AML-193 (cell line): Measurements from ENCODE around the gene PAQR6.

Experiments
- DNase-seq, 2 experiments: peaks; one replicate each; lab custom pipeline; 2025; lab: John Stamatoyannopoulos, UW

Gene PAQR6

GRCh38 chr1:156247460-156248322 is at the start of gene PAQR6:
PAQR6 (minus strand) TSS chr1:156248056; CDS start chr1:156246731, 1,325 bp downstream.
- DNase-seq, result no peak

GRCh38 chr1:156295391-156295947 is 47.6 kb upstream of the PAQR6 start, which contains the start of gene GLMP:
GLMP (minus strand) TSS chr1:156295679; CDS start chr1:156295645, 34 bp downstream.
- DNase-seq, result no peak

GRCh38 chr1:156293895-156294294 is 46.0 kb upstream of the PAQR6 start:
- no peak for DNase-seq

- no peak for DNase-seq
These were observed 45.2 kb upstream of the PAQR6 start for GRCh38 chr1:156293098-156293434.

- DNase-seq, result no peak
These were observed 43.6 kb upstream of the PAQR6 start for GRCh38 chr1:156291226-156292061.

GRCh38 chr1:156289857-156290256 is 42.0 kb upstream of the PAQR6 start:
- no peak for DNase-seq

- DNase-seq, result no peak
These were observed 38.2 kb upstream of the PAQR6 start for GRCh38 chr1:156286061-156286460.

- no peak for DNase-seq
These were observed 37.6 kb upstream of the PAQR6 start for GRCh38 chr1:156285437-156285836.

GRCh38 chr1:156284757-156285156 is 36.9 kb upstream of the PAQR6 start:
- DNase-seq, result peak; percentile 28 to 47

- DNase-seq, result no peak
These were observed 36.3 kb upstream of the PAQR6 start, which contains the start of gene TMEM79 for GRCh38 chr1:156284112-156284511. TMEM79 (plus strand) TSS chr1:156284325; CDS start chr1:156285227, 902 bp downstream.

- no peak for DNase-seq
These were observed 35.7 kb upstream of the PAQR6 start for GRCh38 chr1:156283521-156283920.

GRCh38 chr1:156282479-156283222 is 34.8 kb upstream of the PAQR6 start, which contains the start of gene SMG5:
SMG5 (minus strand) TSS chr1:156282825; CDS start chr1:156282680, 145 bp downstream.
- DNase-seq, result peak; percentile 97 to 98

GRCh38 chr1:156281693-156282478 is 34.0 kb upstream of the PAQR6 start:
- peak; percentile 28 to 29 for DNase-seq

- peak; percentile 6 to 31 for DNase-seq
These were observed 33.4 kb upstream of the PAQR6 start for GRCh38 chr1:156281281-156281680.

GRCh38 chr1:156279837-156280236 is 32.0 kb upstream of the PAQR6 start:
- no peak for DNase-seq

- peak; percentile 34 to 38 for DNase-seq
These were observed 29.1 kb upstream of the PAQR6 start for GRCh38 chr1:156276966-156277381.

- DNase-seq, result peak; percentile 77 to 82
These were observed 28.7 kb upstream of the PAQR6 start for GRCh38 chr1:156276532-156276931.

GRCh38 chr1:156270314-156270713 is 22.5 kb upstream of the PAQR6 start:
- DNase-seq, result no peak

- no peak for DNase-seq
These were observed 20.5 kb upstream of the PAQR6 start for GRCh38 chr1:156268336-156268735.

- DNase-seq, result no peak
These were observed 18.2 kb upstream of the PAQR6 start for GRCh38 chr1:156266051-156266450.

- DNase-seq, result no peak
These were observed 15.4 kb upstream of the PAQR6 start for GRCh38 chr1:156263288-156263655.
